Upper lobe of right lung (tissue), 1 donor: ENCODE measurements around the gene ERAS. TPM values are rescaled to one million over a fixed set of nuclear protein-coding genes. Genes with fewer than 3 reads are reported as not detected.

Experiments
- ATAC-seq: fragments of 200-7000 bp; cut with Tn5 transposase; one replicate; pipeline ENCODE4 v1.9.1; 2020; ENCODE audit warnings: mild to moderate bottlenecking, moderate library complexity
- DNase-seq: peaks from one replicate; pipeline ENCODE4 v3.0.0-alpha.2; 2020
- H3K27ac ChIP-seq: fragments of 200-600 bp; one replicate; pipeline ENCODE4 v1.8.0; 2022
- H3K27me3 ChIP-seq: fragments of 200-600 bp; one replicate; pipeline ENCODE4 v1.8.0; 2022; ENCODE audit warnings: mild to moderate bottlenecking
- H3K36me3 ChIP-seq: fragments of 200-600 bp; one replicate; pipeline ENCODE4 v1.8.0; 2022
- H3K4me1 ChIP-seq: fragments of 200-600 bp; one replicate; pipeline ENCODE4 v1.8.0; 2022
- H3K4me3 ChIP-seq: fragments of 200-600 bp; one replicate; pipeline ENCODE4 v1.8.0; 2022; ENCODE audit warnings: mild to moderate bottlenecking
- H3K9me3 ChIP-seq: fragments of 200-600 bp; one replicate; pipeline ENCODE4 v1.8.0; 2022
- intact Hi-C: fragments of 100-400 bp; cut with DNase I; formaldehyde crosslinking; loops from one replicate; pipeline ENCODE4 v1.11.0; 2022
- total RNA-seq: library from RNA; stranded (reverse); fragmentation: NEBNext Ultra II Directional; extraction: Animal tissue kit (Norgen Biotek cat#: 25700); gene quantifications from one replicate; pipeline ENCODE4 v1.2.1, GENCODE V29; 2021
- TF ChIP-seq, protein P1 (sequence below): fragments of 200-600 bp; IDR thresholded peaks from one replicate; pipeline ENCODE4 v1.8.0; 2022; ENCODE audit warnings: antibody characterized with exemption
- donor health status: DM: no; HTN: yes; CAD: no; lungs with severe emphysema.

Gene ERAS
- total RNA-seq, 1 donor from 2014 or later = not detected

DNA sequence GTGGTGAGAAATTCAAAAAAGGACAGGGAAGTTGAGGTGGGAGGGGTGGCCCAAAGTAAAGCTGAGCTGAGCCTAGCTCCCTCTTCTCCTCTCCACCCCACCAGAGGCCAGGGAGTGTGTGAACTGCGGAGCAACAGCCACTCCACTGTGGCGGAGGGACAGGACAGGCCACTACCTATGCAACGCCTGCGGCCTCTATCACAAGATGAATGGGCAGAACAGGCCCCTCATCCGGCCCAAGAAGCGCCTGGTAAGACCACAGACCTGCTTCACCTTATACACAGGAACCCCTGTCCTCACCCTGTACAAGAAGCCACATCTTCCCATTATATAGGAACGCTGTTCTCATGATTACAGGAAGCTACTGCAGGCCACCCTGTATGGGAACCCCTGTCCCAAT, 34.1 kb upstream of the ERAS start:
- Histone ChIP-seq H3K27ac (no peak overlapping the region), H3K4me3 (no peak overlapping the region), H3K4me1 (no peaks in the 10 kb centered on the region), H3K27me3 (no peaks in the 10 kb centered on the region), H3K36me3 (no peaks in the 10 kb centered on the region), H3K9me3 (no peaks in the 10 kb centered on the region)
- ATAC-seq (no peak), DNase-seq (no peak)
- TF ChIP-seq, protein P1, sequence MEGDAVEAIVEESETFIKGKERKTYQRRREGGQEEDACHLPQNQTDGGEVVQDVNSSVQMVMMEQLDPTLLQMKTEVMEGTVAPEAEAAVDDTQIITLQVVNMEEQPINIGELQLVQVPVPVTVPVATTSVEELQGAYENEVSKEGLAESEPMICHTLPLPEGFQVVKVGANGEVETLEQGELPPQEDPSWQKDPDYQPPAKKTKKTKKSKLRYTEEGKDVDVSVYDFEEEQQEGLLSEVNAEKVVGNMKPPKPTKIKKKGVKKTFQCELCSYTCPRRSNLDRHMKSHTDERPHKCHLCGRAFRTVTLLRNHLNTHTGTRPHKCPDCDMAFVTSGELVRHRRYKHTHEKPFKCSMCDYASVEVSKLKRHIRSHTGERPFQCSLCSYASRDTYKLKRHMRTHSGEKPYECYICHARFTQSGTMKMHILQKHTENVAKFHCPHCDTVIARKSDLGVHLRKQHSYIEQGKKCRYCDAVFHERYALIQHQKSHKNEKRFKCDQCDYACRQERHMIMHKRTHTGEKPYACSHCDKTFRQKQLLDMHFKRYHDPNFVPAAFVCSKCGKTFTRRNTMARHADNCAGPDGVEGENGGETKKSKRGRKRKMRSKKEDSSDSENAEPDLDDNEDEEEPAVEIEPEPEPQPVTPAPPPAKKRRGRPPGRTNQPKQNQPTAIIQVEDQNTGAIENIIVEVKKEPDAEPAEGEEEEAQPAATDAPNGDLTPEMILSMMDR = no peak
- intact Hi-C loops = no loop called here

- Histone ChIP-seq H3K36me3 (no peaks in the 10 kb centered on the region), H3K27ac (no peak overlapping the region), H3K27me3 (no peaks in the 10 kb centered on the region), H3K4me1 (no peaks in the 10 kb centered on the region), H3K9me3 (no peaks in the 10 kb centered on the region), H3K4me3 (no peak overlapping the region)
- ATAC-seq (no peak), DNase-seq (no peak)
- intact Hi-C loops = no loop called here
- TF ChIP-seq, protein P1 = no peak
Observed at GRCh38 chrX:48793935-48794334, 32.4 kb upstream of the ERAS start.

DNA sequence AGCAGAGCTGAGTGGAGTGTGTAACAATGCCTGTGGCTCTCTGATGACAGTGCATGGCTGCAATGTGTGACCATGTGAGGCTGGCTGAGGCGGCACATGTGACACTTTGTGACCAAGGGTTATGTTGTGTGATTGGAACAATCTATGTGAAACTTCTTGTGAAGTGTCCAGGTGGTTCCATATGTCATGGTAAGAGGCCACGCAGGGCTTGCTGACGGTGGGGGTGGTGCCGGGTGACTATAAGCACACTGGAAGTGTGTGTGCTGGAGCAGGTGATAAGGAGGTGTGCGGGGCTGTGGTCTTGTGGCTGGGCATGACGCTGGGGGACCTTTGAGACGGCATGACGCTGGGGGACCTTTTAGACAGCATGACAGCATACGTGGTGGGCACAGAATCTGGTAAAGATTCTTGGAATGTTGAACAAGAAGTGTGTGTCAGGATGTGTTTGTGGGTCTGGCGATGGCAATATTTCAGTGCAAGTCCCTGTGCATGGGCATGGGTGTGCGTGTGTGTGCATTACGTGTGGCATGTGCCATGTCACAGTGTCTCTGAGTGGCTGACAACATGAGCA, 31.9 kb upstream of the ERAS start:
- Histone ChIP-seq H3K27me3 (no peaks in the 10 kb centered on the region), H3K27ac (no peak overlapping the region), H3K9me3 (no peaks in the 10 kb centered on the region), H3K36me3 (no peaks in the 10 kb centered on the region), H3K4me3 (no peak overlapping the region), H3K4me1 (no peaks in the 10 kb centered on the region)
- no peak for ATAC-seq
- intact Hi-C loops = no loop called here
- DNase-seq = no peak
- TF ChIP-seq, protein P1 = no peak

DNA sequence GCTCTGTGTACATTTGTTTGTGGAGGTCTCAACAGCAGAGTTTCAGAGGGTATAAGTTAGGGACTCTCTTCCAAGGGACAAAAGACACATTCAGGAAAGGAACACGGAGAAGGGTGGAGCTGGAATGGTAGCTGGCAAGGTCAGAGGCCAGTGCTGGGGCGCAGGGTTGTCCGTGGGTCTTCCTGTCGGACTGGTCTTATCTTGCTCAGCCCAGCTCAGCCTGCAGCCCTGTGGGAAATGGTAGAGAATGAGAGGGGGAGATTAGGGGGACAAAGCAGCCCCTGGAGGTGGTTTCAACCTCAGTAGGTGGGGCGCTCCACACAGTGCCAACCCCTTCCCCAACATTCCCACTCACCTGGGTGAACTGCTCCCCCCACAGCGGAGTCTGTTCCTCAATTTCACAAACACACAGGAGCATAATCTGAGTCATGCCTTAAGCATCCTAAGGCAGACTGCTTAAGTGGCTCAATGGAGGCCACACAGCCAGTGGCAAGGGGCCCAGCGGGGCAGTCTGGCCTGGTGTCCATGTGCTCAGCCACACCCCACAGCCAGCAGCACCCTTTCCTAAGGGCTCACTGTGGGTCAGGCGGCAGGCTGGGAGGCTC, 31.3 kb upstream of the ERAS start:
- intact Hi-C loops = no loop called here
- ATAC-seq (peak; percentile 94), DNase-seq (peak; percentile 81)
- TF ChIP-seq, protein P1 = no peak
- H3K4me3 ChIP-seq = no peak overlapping the region
- H3K27ac ChIP-seq = no peak overlapping the region
- H3K9me3 ChIP-seq = no peaks in the 10 kb centered on the region
- no peaks in the 10 kb centered on the region for H3K27me3 ChIP-seq
- H3K4me1 ChIP-seq = no peaks in the 10 kb centered on the region
- no peaks in the 10 kb centered on the region for H3K36me3 ChIP-seq

- Histone ChIP-seq H3K9me3 (no peaks in the 10 kb centered on the region), H3K27ac (no peak overlapping the region), H3K4me1 (peaks cover 4% of the 10 kb centered on the region), H3K36me3 (no peaks in the 10 kb centered on the region), H3K27me3 (no peaks in the 10 kb centered on the region), H3K4me3 (no peak overlapping the region)
- TF ChIP-seq, protein P1 = no peak
- intact Hi-C loops = no loop called here
- DNase-seq (no peak), ATAC-seq (no peak)
Observed at GRCh38 chrX:48798318-48798717, 28.0 kb upstream of the ERAS start.
